ENCODE measurements around the gene SMIM12.

GRCh38 chr1:34846265-34846664 lies 13.3 kb downstream of the SMIM12 start:
- TF ChIP-seq, protein P1, sequence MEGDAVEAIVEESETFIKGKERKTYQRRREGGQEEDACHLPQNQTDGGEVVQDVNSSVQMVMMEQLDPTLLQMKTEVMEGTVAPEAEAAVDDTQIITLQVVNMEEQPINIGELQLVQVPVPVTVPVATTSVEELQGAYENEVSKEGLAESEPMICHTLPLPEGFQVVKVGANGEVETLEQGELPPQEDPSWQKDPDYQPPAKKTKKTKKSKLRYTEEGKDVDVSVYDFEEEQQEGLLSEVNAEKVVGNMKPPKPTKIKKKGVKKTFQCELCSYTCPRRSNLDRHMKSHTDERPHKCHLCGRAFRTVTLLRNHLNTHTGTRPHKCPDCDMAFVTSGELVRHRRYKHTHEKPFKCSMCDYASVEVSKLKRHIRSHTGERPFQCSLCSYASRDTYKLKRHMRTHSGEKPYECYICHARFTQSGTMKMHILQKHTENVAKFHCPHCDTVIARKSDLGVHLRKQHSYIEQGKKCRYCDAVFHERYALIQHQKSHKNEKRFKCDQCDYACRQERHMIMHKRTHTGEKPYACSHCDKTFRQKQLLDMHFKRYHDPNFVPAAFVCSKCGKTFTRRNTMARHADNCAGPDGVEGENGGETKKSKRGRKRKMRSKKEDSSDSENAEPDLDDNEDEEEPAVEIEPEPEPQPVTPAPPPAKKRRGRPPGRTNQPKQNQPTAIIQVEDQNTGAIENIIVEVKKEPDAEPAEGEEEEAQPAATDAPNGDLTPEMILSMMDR (IDR thresholded peaks at IDR 0.05) = no peak
- TF ChIP-seq ZFX (IDR thresholded peaks at IDR 0.05; ENCODE audit: borderline replicate concordance) = no peak

Data from 22Rv1 (cell line).